Natural killer cell (primary cell): ENCODE data around the gene CD209. TPM values are rescaled to one million over a fixed set of nuclear protein-coding genes. Genes with fewer than 3 reads are reported as not detected.
"Not testable (repeated sequence)": the region's sequence is repeated elsewhere in the genome, so short reads cannot be mapped to it uniquely, and the experiment has no call there.

Experiments
- ATAC-seq, 3 donors: fragments of 150-1000 bp in 2 of 3; fragments of 200-7000 bp in 1 of 3; cut with Tn5 transposase; 1 replicate in 1 of 3; 2 replicates in 2 of 3; pipeline ENCODE4 v1.10.0; 2021; ENCODE audit warnings: mild to moderate bottlenecking in 2 of 3, moderate library complexity in 2 of 3
- DNase-seq, 2 donors: peaks; one replicate each; pipeline versions ENCODE4 v3.0.0 to v3.0.0-alpha.2; 2013 to 2021; ENCODE audit warnings: mixed read lengths in 1 of 2
- H3K27ac ChIP-seq: one replicate; pipeline ENCODE4 v1.5.1; 2013; ENCODE audit warnings: mild to moderate bottlenecking, low read length
- H3K27me3 ChIP-seq: one replicate; pipeline ENCODE4 v1.6.1; 2013; ENCODE audit warnings: low read length; ENCODE audit not compliant: control insufficient read depth, insufficient read depth
- H3K36me3 ChIP-seq: one replicate; pipeline ENCODE4 v1.6.1; 2013; ENCODE audit warnings: low read length; ENCODE audit not compliant: control insufficient read depth, insufficient read depth
- H3K4me1 ChIP-seq: one replicate; pipeline ENCODE4 v1.6.1; 2013; ENCODE audit warnings: low read length; ENCODE audit not compliant: control insufficient read depth, insufficient read depth
- H3K4me3 ChIP-seq: one replicate; pipeline ENCODE4 v1.5.1; 2013; ENCODE audit warnings: low read length
- H3K9me3 ChIP-seq: one replicate; pipeline ENCODE4 v1.6.1; 2013; ENCODE audit warnings: low read length; ENCODE audit not compliant: control insufficient read depth, insufficient read depth
- H3K27ac Mint-ChIP-seq, 2 donors: one replicate each; pipeline ENCODE4 v1.8.0; 2022; ENCODE audit warnings: mild to moderate bottlenecking in 2 of 2, mixed read lengths in 2 of 2, moderate library complexity in 1 of 2
- H3K27me3 Mint-ChIP-seq, 2 donors: one replicate each; pipeline ENCODE4 v1.8.0; 2022; ENCODE audit warnings: low read depth in 2 of 2, mixed read lengths in 2 of 2
- H3K36me3 Mint-ChIP-seq: one replicate; pipeline ENCODE4 v1.8.0; 2022; ENCODE audit warnings: mixed read lengths
- H3K4me1 Mint-ChIP-seq, 2 donors: one replicate each; pipeline ENCODE4 v1.8.0; 2022; ENCODE audit warnings: mixed read lengths in 2 of 2
- H3K4me3 Mint-ChIP-seq: one replicate; pipeline ENCODE4 v1.8.0; 2022; ENCODE audit warnings: mild to moderate bottlenecking, moderate library complexity, mixed read lengths
- H3K9me3 Mint-ChIP-seq, 2 donors: one replicate each; pipeline ENCODE4 v1.8.0; 2022; ENCODE audit warnings: mixed read lengths in 2 of 2
- WGBS: methylation state at CpG from one replicate; pipeline ENCODE4 v1.1.7; 2013; ENCODE audit warnings: missing lambda C conversion rate; ENCODE audit not compliant: insufficient coverage; 5-methylcytosine and 5-hydroxymethylcytosine counted together
- intact Hi-C: fragments of 100-400 bp; cut with micrococcal nuclease; formaldehyde crosslinking; loops from one replicate; pipeline ENCODE4 v1.14.2; 2022
- total RNA-seq, 4 donors: library from RNA; stranded (reverse); fragments of 120-200 nt in 1 of 4; gene quantifications; one replicate each; pipeline versions ENCODE4 v1.2.3 to v1.2.4, GENCODE V29; 2013 to 2022
- TF ChIP-seq, protein P1 (sequence below): fragments of 200-600 bp; IDR thresholded peaks from one replicate; pipeline ENCODE4 v1.8.0; 2022; ENCODE audit warnings: antibody characterized with exemption

Gene CD209
- total RNA-seq, 3 donors from 2014 or later (not counting 1 experiment from before 2014, with no cell fraction given): 0.10 TPM; not detected in 2

- 82% methylated on average over 3 of the region's 4 CpGs for WGBS
- no peaks in the 10 kb centered on the region for H3K9me3 ChIP-seq
- H3K4me3 ChIP-seq: no peak overlapping the region
- H3K27me3 ChIP-seq: peaks cover 3% of the 10 kb centered on the region
- H3K36me3 ChIP-seq: no peaks in the 10 kb centered on the region
- ATAC-seq (no peak), DNase-seq (no peak)
- Mint-ChIP-seq H3K27me3 (peaks cover 14 to 45% of the 10 kb centered on the region in 2 donors), H3K36me3 (no peaks in the 10 kb centered on the region), H3K27ac (no peak overlapping the region), H3K4me3 (no peak overlapping the region), H3K9me3 (no peaks in the 10 kb centered on the region), H3K4me1 (peaks cover 4 to 5% of the 10 kb centered on the region in 2 donors)
- H3K27ac ChIP-seq: no peak overlapping the region
- TF ChIP-seq, protein P1, sequence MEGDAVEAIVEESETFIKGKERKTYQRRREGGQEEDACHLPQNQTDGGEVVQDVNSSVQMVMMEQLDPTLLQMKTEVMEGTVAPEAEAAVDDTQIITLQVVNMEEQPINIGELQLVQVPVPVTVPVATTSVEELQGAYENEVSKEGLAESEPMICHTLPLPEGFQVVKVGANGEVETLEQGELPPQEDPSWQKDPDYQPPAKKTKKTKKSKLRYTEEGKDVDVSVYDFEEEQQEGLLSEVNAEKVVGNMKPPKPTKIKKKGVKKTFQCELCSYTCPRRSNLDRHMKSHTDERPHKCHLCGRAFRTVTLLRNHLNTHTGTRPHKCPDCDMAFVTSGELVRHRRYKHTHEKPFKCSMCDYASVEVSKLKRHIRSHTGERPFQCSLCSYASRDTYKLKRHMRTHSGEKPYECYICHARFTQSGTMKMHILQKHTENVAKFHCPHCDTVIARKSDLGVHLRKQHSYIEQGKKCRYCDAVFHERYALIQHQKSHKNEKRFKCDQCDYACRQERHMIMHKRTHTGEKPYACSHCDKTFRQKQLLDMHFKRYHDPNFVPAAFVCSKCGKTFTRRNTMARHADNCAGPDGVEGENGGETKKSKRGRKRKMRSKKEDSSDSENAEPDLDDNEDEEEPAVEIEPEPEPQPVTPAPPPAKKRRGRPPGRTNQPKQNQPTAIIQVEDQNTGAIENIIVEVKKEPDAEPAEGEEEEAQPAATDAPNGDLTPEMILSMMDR: no peak
- intact Hi-C loops: no loop called here
- H3K4me1 ChIP-seq: no peaks in the 10 kb centered on the region
These were observed 20.2 kb upstream of the CD209 start for GRCh38 chr19:7767487-7767886.

DNA sequence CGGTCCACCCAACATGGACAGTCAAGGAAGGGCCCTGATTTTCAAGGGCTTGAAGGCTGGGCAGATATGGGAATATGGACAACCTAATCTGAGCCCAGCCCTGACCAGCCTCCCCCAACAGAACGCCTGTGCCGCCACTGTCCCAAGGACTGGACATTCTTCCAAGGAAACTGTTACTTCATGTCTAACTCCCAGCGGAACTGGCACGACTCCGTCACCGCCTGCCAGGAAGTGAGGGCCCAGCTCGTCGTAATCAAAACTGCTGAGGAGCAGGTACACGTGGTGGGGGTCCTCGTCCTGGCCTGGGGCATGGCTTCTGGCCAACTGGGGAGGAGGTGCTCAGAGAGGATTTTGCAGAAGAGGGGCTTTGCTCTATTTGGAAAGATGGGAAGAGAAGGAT, 19.2 kb upstream of the CD209 start:
- Mint-ChIP-seq H3K9me3 (no peaks in the 10 kb centered on the region), H3K4me1 (no peaks in the 10 kb centered on the region), H3K27me3 (peaks cover 18 to 50% of the 10 kb centered on the region in 2 donors), H3K36me3 (no peaks in the 10 kb centered on the region), H3K4me3 (no peak overlapping the region), H3K27ac (no peak overlapping the region)
- 83% methylated on average over 11 of the region's 11 CpGs for WGBS
- H3K4me1 ChIP-seq: no peaks in the 10 kb centered on the region
- H3K27me3 ChIP-seq: peaks cover 3% of the 10 kb centered on the region
- TF ChIP-seq, protein P1: no peak
- intact Hi-C loops: no loop called here
- no peaks in the 10 kb centered on the region for H3K36me3 ChIP-seq
- no peak overlapping the region for H3K4me3 ChIP-seq
- no peak for ATAC-seq
- H3K27ac ChIP-seq: no peak overlapping the region
- DNase-seq: no peak
- H3K9me3 ChIP-seq: no peaks in the 10 kb centered on the region

GRCh38 chr19:7765043-7765442, 17.7 kb upstream of the CD209 start:
- ATAC-seq, intact Hi-C loops, H3K9me3 Mint-ChIP-seq, H3K4me1 ChIP-seq, H3K4me3 Mint-ChIP-seq, H3K4me3 ChIP-seq, H3K36me3 Mint-ChIP-seq, H3K36me3 ChIP-seq, DNase-seq, H3K9me3 ChIP-seq, H3K27ac ChIP-seq, H3K27ac Mint-ChIP-seq, H3K27me3 ChIP-seq, H3K4me1 Mint-ChIP-seq: not testable (repeated sequence)
- 90% methylated on average over 2 of the region's 2 CpGs for WGBS
- peaks cover 16 to 48% of the 10 kb centered on the region in 2 donors for H3K27me3 Mint-ChIP-seq

DNA sequence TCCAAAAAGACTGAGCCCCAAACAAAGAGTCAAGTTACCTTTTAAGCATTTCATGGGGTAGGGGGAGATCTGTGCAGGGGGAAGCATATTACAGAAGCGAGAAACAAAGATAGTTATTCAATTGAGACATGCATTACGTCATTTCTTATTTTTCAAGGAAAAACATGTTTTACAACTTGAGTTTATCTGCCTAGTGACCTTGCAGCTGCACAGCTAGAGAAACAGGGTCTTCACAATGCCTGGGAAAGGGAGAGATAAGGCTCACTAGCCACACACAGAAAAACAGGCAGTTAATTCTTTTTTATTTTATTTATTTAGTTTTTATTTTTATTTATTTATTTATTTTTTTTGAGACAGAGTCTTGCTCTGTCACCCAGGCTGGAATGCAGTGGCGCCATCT, 16.8 kb upstream of the CD209 start:
- WGBS: 85% methylated on average over 3 of the region's 3 CpGs
- H3K27ac ChIP-seq, intact Hi-C loops, H3K4me3 ChIP-seq, H3K4me1 ChIP-seq, H3K27me3 ChIP-seq, H3K27ac Mint-ChIP-seq, H3K4me1 Mint-ChIP-seq, H3K36me3 ChIP-seq, H3K9me3 Mint-ChIP-seq, H3K36me3 Mint-ChIP-seq, H3K4me3 Mint-ChIP-seq, H3K9me3 ChIP-seq, DNase-seq, ATAC-seq: not testable (repeated sequence)
- H3K27me3 Mint-ChIP-seq: peaks cover 16 to 39% of the 10 kb centered on the region in 2 donors

GRCh38 chr19:7763696-7764095, 16.4 kb upstream of the CD209 start:
- peaks cover 0 to 10% of the 10 kb centered on the region in 2 donors for H3K9me3 Mint-ChIP-seq
- TF ChIP-seq, protein P1: no peak

More at GRCh38 chr19:7763696-7764095, 16.4 kb upstream of the CD209 start:
- H3K27me3 Mint-ChIP-seq: peaks cover 14 to 35% of the 10 kb centered on the region in 2 donors
- H3K27me3 ChIP-seq: no peaks in the 10 kb centered on the region
- H3K36me3 Mint-ChIP-seq: peaks cover 11% of the 10 kb centered on the region
- H3K27ac ChIP-seq: no peak overlapping the region
- DNase-seq (no peak), ATAC-seq (no peak)
- intact Hi-C loops: no loop called here
- no peak overlapping the region for H3K4me3 ChIP-seq
- no peak overlapping the region for H3K27ac Mint-ChIP-seq
- WGBS: 52% methylated on average over 1 of the region's 1 CpG
- H3K36me3 ChIP-seq: no peaks in the 10 kb centered on the region
- H3K4me1 Mint-ChIP-seq: no peaks in the 10 kb centered on the region
- H3K9me3 ChIP-seq: peaks cover 4% of the 10 kb centered on the region
- H3K4me1 ChIP-seq: no peaks in the 10 kb centered on the region
- H3K4me3 Mint-ChIP-seq: no peak overlapping the region
